Motor neuron (in vitro differentiated cells): Measurements from ENCODE around the gene ANO10. TPM values are rescaled to one million over a fixed set of nuclear protein-coding genes. Genes with fewer than 3 reads are reported as not detected.

Source experiments
- ATAC-seq, 8 experiments: fragments of 200-7000 bp; cut with Tn5 transposase; replicated peaks in 6 of 8; 2 replicates each; pipeline ENCODE4 v1.8.0; 2021; ENCODE audit warnings: mild to moderate bottlenecking in 8 of 8, moderate library complexity in 8 of 8
- H3K27ac ChIP-seq, 2 donors: fragments of 250-450 bp; sonication (Bioruptor Pico); 2 replicates each; pipeline ENCODE4 v1.9.0; 2021; ENCODE audit warnings: antibody characterized with exemption in 2 of 2, mild to moderate bottlenecking in 2 of 2, moderate library complexity in 1 of 2
- H3K4me1 ChIP-seq, 2 donors: fragments of 250-450 bp; sonication (Bioruptor Pico); replicated peaks in 1 of 2; 2 replicates each; pipeline ENCODE4 v1.6.1; 2021; ENCODE audit warnings: antibody characterized with exemption in 2 of 2, mild to moderate bottlenecking in 2 of 2, moderate library complexity in 1 of 2
- H3K4me3 ChIP-seq, 5 donors: fragments of 250-450 bp; sonication (Bioruptor Pico); 2 replicates each; pipeline ENCODE4 v1.9.0; 2021; ENCODE audit warnings: antibody characterized with exemption in 5 of 5, mild to moderate bottlenecking in 5 of 5, moderate library complexity in 4 of 5
- WGBS, 10 experiments: fragments of 450-650 bp; shearing (Covaris generic); methylation state at CpG; one replicate each; pipeline ENCODE4 v1.0.0; 2022; 5-methylcytosine and 5-hydroxymethylcytosine counted together
- in situ Hi-C, 9 experiments: fragments of 400-800 bp; cut with MboI; loops; one replicate each; pipeline ENCODE4 v1.15.0; 2021; ENCODE audit warnings: low sequenced_read_pairs in 9 of 9, low pct_unique_long_range_greater_than_20kb in 2 of 9; ENCODE audit not compliant: unreplicated experiment in 9 of 9
- total RNA-seq, 8 experiments: library from RNA; unstranded; fragments of 300-600 nt; gene quantifications; 2 replicates each; pipeline versions ENCODE4 v1.2.3 to v1.2.4, GENCODE V29; 2022

ANO10 gene
- total RNA-seq, 8 experiments from 2014 or later: 17.4 to 42.7 (median 28.9) TPM

GRCh38 chr3:43436507-43437140, 185.2 kb downstream of the ANO10 start:
- ATAC-seq: no peak
- in situ Hi-C loops: no loop called here
- Histone ChIP-seq H3K4me1 (no peaks in the 10 kb centered on the region), H3K4me3 (no peak overlapping the region), H3K27ac (no peak overlapping the region)
- WGBS, 10 experiments: 60 to 100% (median 76%) methylated on average over 1 to 3 of the region's 3 CpGs

GRCh38 chr3:43435706-43436105, 186.1 kb downstream of the ANO10 start:
- in situ Hi-C loops: no loop called here
- no peak overlapping the region for H3K27ac ChIP-seq
- H3K4me3 ChIP-seq: no peak overlapping the region
- ATAC-seq: no peak
- H3K4me1 ChIP-seq: no peaks in the 10 kb centered on the region

- Histone ChIP-seq H3K4me1 (no peaks in the 10 kb centered on the region), H3K27ac (no peak overlapping the region), H3K4me3 (no peak overlapping the region)
- 40 to 100% (median 86%) methylated on average over 1 to 2 of the region's 2 CpGs; no CpG with 5 or more reads in 1 of the 10 experiments for WGBS, 10 experiments
- no peak for ATAC-seq
- in situ Hi-C loops: no loop called here
Measured at GRCh38 chr3:43434431-43434830, 187.4 kb downstream of the ANO10 start.

- no peak overlapping the region for H3K27ac ChIP-seq
- H3K4me3 ChIP-seq: no peak overlapping the region
- no peaks in the 10 kb centered on the region for H3K4me1 ChIP-seq
- in situ Hi-C loops: no loop called here
- no peak for ATAC-seq
- WGBS, 10 experiments: 90 to 100% (median 100%) methylated on average over 1 to 2 of the region's 2 CpGs; no CpG with 5 or more reads in 1 of the 10 experiments
Measured at GRCh38 chr3:43432462-43432861, 189.3 kb downstream of the ANO10 start.

GRCh38 chr3:43426388-43426787, 195.4 kb downstream of the ANO10 start:
- WGBS, 10 experiments: 50 to 100% (median 67%) methylated on average over 1 of the region's 1 CpG; no CpG with 5 or more reads in 2 of the 10 experiments
- in situ Hi-C loops: no loop called here
- Histone ChIP-seq H3K4me1 (peaks cover 0 to 10% of the 10 kb centered on the region in 2 donors), H3K27ac (no peak overlapping the region), H3K4me3 (no peak overlapping the region)
- ATAC-seq: no peak

GRCh38 chr3:43425829-43426228, 196.0 kb downstream of the ANO10 start:
- ATAC-seq: no peak
- WGBS, 10 experiments: 80 to 100% (median 96%) methylated on average over 1 to 4 of the region's 4 CpGs
- Histone ChIP-seq H3K4me3 (no peak overlapping the region), H3K4me1 (peaks cover 0 to 10% of the 10 kb centered on the region in 2 donors), H3K27ac (no peak overlapping the region)
- in situ Hi-C loops: no loop called here

- H3K27ac ChIP-seq: peak overlapping the region in 1 of 2 donors; percentile 57
- peaks cover 0 to 10% of the 10 kb centered on the region in 2 donors for H3K4me1 ChIP-seq
- in situ Hi-C loops: no loop called here
- H3K4me3 ChIP-seq: no peak overlapping the region
- 0 to 100% (median 69%) methylated on average over 1 to 3 of the region's 3 CpGs; no CpG with 5 or more reads in 4 of the 10 experiments for WGBS, 10 experiments
- peak in 5 of 8 experiments; percentile 59 to 65 (median 61) for ATAC-seq
Measured at GRCh38 chr3:43423639-43424038, 198.2 kb downstream of the ANO10 start.

- Histone ChIP-seq H3K27ac (no peak overlapping the region), H3K4me3 (no peak overlapping the region), H3K4me1 (peaks cover 0 to 10% of the 10 kb centered on the region in 2 donors)
- in situ Hi-C loops: no loop called here
- ATAC-seq: peak in 7 of 8 experiments; percentile 52 to 100 (median 100)
- WGBS, 10 experiments: 14 to 80% (median 48%) methylated on average over 2 to 3 of the region's 3 CpGs; no CpG with 5 or more reads in 5 of the 10 experiments
Measured at GRCh38 chr3:43423142-43423541, 198.7 kb downstream of the ANO10 start.

GRCh38 chr3:43418601-43419272, 203.1 kb downstream of the ANO10 start:
- H3K4me1 ChIP-seq: peaks cover 0 to 7% of the 10 kb centered on the region in 2 donors
- ATAC-seq: peak in 1 of 8 experiments; percentile 52
- H3K27ac ChIP-seq: no peak overlapping the region
- H3K4me3 ChIP-seq: no peak overlapping the region
- in situ Hi-C loops: no loop called here
- WGBS, 10 experiments: 73 to 100% (median 88%) methylated on average over 2 to 7 of the region's 8 CpGs; no CpG with 5 or more reads in 1 of the 10 experiments

- Histone ChIP-seq H3K4me3 (no peak overlapping the region), H3K4me1 (no peaks in the 10 kb centered on the region), H3K27ac (no peak overlapping the region)
- ATAC-seq: no peak
- in situ Hi-C loops: no loop called here
- WGBS, 10 experiments: 52 to 100% (median 93%) methylated on average over 2 to 8 of the region's 11 CpGs; no CpG with 5 or more reads in 1 of the 10 experiments
Measured at GRCh38 chr3:43417133-43417532, 204.7 kb downstream of the ANO10 start.

- H3K27ac ChIP-seq: no peak overlapping the region
- H3K4me3 ChIP-seq: no peak overlapping the region
- H3K4me1 ChIP-seq: peaks cover 0 to 6% of the 10 kb centered on the region in 2 donors
- in situ Hi-C loops: no loop called here
- 100% methylated on average over 1 of the region's 5 CpGs; no CpG with 5 or more reads in 5 of the 10 experiments for WGBS, 10 experiments
- no peak for ATAC-seq
Measured at GRCh38 chr3:43415088-43415487, 206.7 kb downstream of the ANO10 start.

GRCh38 chr3:43413676-43414368, 208.0 kb downstream of the ANO10 start:
- H3K27ac ChIP-seq: no peak overlapping the region
- no peak overlapping the region for H3K4me3 ChIP-seq
- peaks cover 0 to 6% of the 10 kb centered on the region in 2 donors for H3K4me1 ChIP-seq
- ATAC-seq: no peak
- 74 to 100% (median 88%) methylated on average over 1 to 7 of the region's 7 CpGs; no CpG with 5 or more reads in 1 of the 10 experiments for WGBS, 10 experiments
- in situ Hi-C loops: no loop called here

GRCh38 chr3:43411429-43411828, 210.4 kb downstream of the ANO10 start:
- ATAC-seq: peak in 4 of 8 experiments; percentile 25 to 89 (median 42)
- in situ Hi-C loops: no loop called here
- no peak overlapping the region for H3K4me3 ChIP-seq

More at GRCh38 chr3:43411429-43411828, 210.4 kb downstream of the ANO10 start:
- H3K27ac ChIP-seq: no peak overlapping the region
- H3K4me1 ChIP-seq: peaks cover 0 to 6% of the 10 kb centered on the region in 2 donors
- 60 to 100% (median 89%) methylated on average over 1 of the region's 1 CpG; no CpG with 5 or more reads in 2 of the 10 experiments for WGBS, 10 experiments
